ENCODE data around the gene ADTRP. TPM values are rescaled to one million over a fixed set of nuclear protein-coding genes. Genes with fewer than 3 reads are reported as not detected.
"Not testable (repeated sequence)": the region's sequence is repeated elsewhere in the genome, so short reads cannot be mapped to it uniquely, and the experiment has no call there.

ADTRP gene
- total and polyA plus RNA-seq, 10 of the 15 experiments (the other 5 are each of a cell fraction or from before 2014, with no cell fraction given), result 0.10 to 2.6 (median 2.1) TPM

DNA sequence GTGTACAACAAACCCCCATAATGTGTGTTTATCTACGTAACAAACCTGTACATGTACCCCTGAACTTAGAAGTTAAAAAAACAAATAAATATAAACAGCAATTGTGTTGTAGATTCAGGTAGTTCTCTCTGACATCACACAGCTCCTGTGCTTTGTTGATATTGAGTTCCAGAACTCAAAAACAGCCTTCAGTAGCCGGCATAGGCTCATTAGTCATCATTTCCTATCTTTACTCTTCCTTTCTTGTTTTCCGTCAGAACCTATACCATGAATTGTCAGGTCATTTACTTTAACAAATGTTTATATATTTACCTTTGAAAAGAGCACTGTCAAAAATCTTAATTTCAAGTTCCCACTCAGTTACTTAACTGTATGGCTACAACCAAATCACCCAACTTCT lies 88.8 kb downstream of the ADTRP start:
- TF ChIP-seq HDGF (IDR thresholded peaks at IDR 0.05), result no peak
- TF ChIP-seq, protein P1, sequence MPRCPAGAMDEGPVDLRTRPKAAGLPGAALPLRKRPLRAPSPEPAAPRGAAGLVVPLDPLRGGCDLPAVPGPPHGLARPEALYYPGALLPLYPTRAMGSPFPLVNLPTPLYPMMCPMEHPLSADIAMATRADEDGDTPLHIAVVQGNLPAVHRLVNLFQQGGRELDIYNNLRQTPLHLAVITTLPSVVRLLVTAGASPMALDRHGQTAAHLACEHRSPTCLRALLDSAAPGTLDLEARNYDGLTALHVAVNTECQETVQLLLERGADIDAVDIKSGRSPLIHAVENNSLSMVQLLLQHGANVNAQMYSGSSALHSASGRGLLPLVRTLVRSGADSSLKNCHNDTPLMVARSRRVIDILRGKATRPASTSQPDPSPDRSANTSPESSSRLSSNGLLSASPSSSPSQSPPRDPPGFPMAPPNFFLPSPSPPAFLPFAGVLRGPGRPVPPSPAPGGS (IDR thresholded peaks at IDR 0.05; ENCODE audit: borderline replicate concordance, insufficient read depth, low read depth, low read length, poor library complexity, severe bottlenecking), result no peak
- TF ChIP-seq, protein P2, sequence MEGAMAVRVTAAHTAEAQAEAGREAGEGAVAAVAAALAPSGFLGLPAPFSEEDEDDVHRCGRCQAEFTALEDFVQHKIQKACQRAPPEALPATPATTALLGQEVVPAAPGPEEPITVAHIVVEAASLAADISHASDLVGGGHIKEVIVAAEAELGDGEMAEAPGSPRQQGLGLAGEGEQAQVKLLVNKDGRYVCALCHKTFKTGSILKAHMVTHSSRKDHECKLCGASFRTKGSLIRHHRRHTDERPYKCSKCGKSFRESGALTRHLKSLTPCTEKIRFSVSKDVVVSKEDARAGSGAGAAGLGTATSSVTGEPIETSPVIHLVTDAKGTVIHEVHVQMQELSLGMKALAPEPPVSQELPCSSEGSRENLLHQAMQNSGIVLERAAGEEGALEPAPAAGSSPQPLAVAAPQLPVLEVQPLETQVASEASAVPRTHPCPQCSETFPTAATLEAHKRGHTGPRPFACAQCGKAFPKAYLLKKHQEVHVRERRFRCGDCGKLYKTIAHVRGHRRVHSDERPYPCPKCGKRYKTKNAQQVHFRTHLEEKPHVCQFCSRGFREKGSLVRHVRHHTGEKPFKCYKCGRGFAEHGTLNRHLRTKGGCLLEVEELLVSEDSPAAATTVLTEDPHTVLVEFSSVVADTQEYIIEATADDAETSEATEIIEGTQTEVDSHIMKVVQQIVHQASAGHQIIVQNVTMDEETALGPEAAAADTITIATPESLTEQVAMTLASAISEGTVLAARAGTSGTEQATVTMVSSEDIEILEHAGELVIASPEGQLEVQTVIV (IDR thresholded peaks at IDR 0.05; ENCODE audit: borderline replicate concordance, partially characterized antibody), result no peak
- TF ChIP-seq CBX3 (IDR thresholded peaks at IDR 0.05; ENCODE audit: borderline replicate concordance, low read depth), result no peak
- no peak for TF ChIP-seq KAT2A (conservative IDR thresholded peaks at IDR 0.05; ENCODE audit: control insufficient read depth, low read depth, low read length)
- no peak for TF ChIP-seq KLF5 (IDR thresholded peaks at IDR 0.05; ENCODE audit: partially characterized antibody)
- no peak for TF ChIP-seq CEBPB (IDR thresholded peaks at IDR 0.05; ENCODE audit: borderline replicate concordance in 1 of 2, low read depth in 2 of 2, low read length in 2 of 2)
- DNase-seq (ENCODE audit: low read depth, low spot score), result no peak
- no peaks in the 10 kb centered on the region for H3K79me2 ChIP-seq (ENCODE audit: control insufficient read depth, insufficient read depth, low read length)
- no peak for FAIRE-seq
- ChIA-PET POLR2A (no interaction called here), CTCF (interaction anchor here (1.2 kb wide), 1 partner anchor 10 kb away, joined by 3 read pairs; no protein-coding TSS in a partner anchor), RAD21 (ENCODE audit: unreplicated experiment) (interaction anchor here (1.1 kb wide), 1 partner anchor 557 kb away, joined by 3 read pairs; no protein-coding TSS in a partner anchor), SMC1A (ENCODE audit: uncharacterized antibody, unreplicated experiment) (no interaction called here)
- WGBS (ENCODE audit: insufficient coverage, insufficient replicate concordance, low lambda C conversion rate, missing lambda C conversion rate), result 31% methylated on average over 3 of the region's 3 CpGs
- no peak overlapping the region for H3K4me3 ChIP-seq
- H4K20me1 ChIP-seq (ENCODE audit: control insufficient read depth, insufficient read depth), result no peaks in the 10 kb centered on the region
- no peak for ATAC-seq
- no peaks in the 10 kb centered on the region for H3K4me1 ChIP-seq (ENCODE audit: control insufficient read depth, insufficient read depth, low read length)
- in situ Hi-C loops (cut with MboI), result no loop called here
- no peak overlapping the region for H3K27ac ChIP-seq (ENCODE audit: control insufficient read depth, insufficient read depth)
- intact Hi-C loops (cut with micrococcal nuclease; ENCODE audit: unreplicated experiment), result no loop called here
- H3K36me3 ChIP-seq (ENCODE audit: control insufficient read depth in 2 of 2, insufficient read depth in 2 of 2, low read length in 1 of 2), result no peaks in the 10 kb centered on the region
- no peaks in the 10 kb centered on the region for H3K27me3 ChIP-seq (replicated peaks in 1 of 2; ENCODE audit: control insufficient read depth in 2 of 2, insufficient read depth in 2 of 2, low read length in 1 of 2)
- no peak overlapping the region for H2AFZ ChIP-seq (ENCODE audit: control insufficient read depth, low read depth, low read length)
- no peak overlapping the region for H3K9ac ChIP-seq (ENCODE audit: control insufficient read depth, insufficient read depth, low read length)
- BruUV-seq (replicated peaks), result no TSS peak
- no peaks in the 10 kb centered on the region; the same call in 1 of the 3 replicates for H3K9me3 ChIP-seq (replicated peaks; ENCODE audit: control insufficient read depth, insufficient read depth, low read length)
- no peak overlapping the region for H3K4me2 ChIP-seq (ENCODE audit: control insufficient read depth, insufficient read depth)

DNA sequence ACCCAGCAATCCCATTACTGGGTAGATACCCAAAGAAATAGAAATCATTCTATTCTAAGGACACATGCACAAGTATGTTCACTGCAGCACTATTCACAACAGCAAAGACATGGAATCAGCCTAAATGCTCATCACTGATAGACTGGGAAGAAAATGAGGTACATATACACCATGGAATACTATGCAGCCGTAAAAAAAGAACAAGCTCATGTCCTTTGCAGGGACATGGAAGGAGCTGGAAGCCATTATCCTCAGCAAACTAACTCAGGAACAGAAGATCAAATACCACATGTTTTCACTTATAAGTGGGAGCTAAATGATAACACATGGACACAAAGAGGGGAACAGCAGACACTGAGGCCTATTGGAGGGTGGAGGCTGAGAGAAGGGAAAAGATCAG lies 89.2 kb downstream of the ADTRP start:
- H3K9ac ChIP-seq (ENCODE audit: control insufficient read depth, insufficient read depth, low read length); DNase-seq (ENCODE audit: low read depth, low spot score); BruUV-seq (replicated peaks); SMC1A ChIA-PET (ENCODE audit: uncharacterized antibody, unreplicated experiment); H3K9me3 ChIP-seq (replicated peaks; ENCODE audit: control insufficient read depth, insufficient read depth, low read length); in situ Hi-C loops (cut with MboI); H3K36me3 ChIP-seq (ENCODE audit: control insufficient read depth in 2 of 2, insufficient read depth in 2 of 2, low read length in 1 of 2); RAD21 ChIA-PET (ENCODE audit: unreplicated experiment); H3K4me2 ChIP-seq (ENCODE audit: control insufficient read depth, insufficient read depth); H3K27me3 ChIP-seq (replicated peaks in 1 of 2; ENCODE audit: control insufficient read depth in 2 of 2, insufficient read depth in 2 of 2, low read length in 1 of 2); H4K20me1 ChIP-seq (ENCODE audit: control insufficient read depth, insufficient read depth); intact Hi-C loops (cut with micrococcal nuclease; ENCODE audit: unreplicated experiment); ATAC-seq; H3K27ac ChIP-seq (ENCODE audit: control insufficient read depth, insufficient read depth); H3K79me2 ChIP-seq (ENCODE audit: control insufficient read depth, insufficient read depth, low read length); CTCF ChIA-PET; FAIRE-seq; H2AFZ ChIP-seq (ENCODE audit: control insufficient read depth, low read depth, low read length); H3K4me3 ChIP-seq; POLR2A ChIA-PET; H3K4me1 ChIP-seq (ENCODE audit: control insufficient read depth, insufficient read depth, low read length): not testable (repeated sequence)
- WGBS (ENCODE audit: insufficient coverage, insufficient replicate concordance, low lambda C conversion rate, missing lambda C conversion rate), result 100% methylated on average over 1 of the region's 1 CpG
